ENCODE measurements around the gene DMD.

Gene DMD

GRCh38 chrX:31837445-31838049, 1373.8 kb downstream of the DMD start:
- TF ChIP-seq CTCF (conservative IDR thresholded peaks at IDR 0.05; ENCODE audit: low read depth, low read length): no peak
- DNase-seq (ENCODE audit: low read depth): no peak
- H3K4me3 ChIP-seq (ENCODE audit: low read depth, low read length): no peak overlapping the region

- no peak for TF ChIP-seq CTCF (conservative IDR thresholded peaks at IDR 0.05; ENCODE audit: low read depth, low read length)
- DNase-seq (ENCODE audit: low read depth): no peak
- no peak overlapping the region for H3K4me3 ChIP-seq (ENCODE audit: low read depth, low read length)
Observed at GRCh38 chrX:31836479-31836878, 1374.9 kb downstream of the DMD start.

- DNase-seq (ENCODE audit: low read depth): no peak
- no peak overlapping the region for H3K4me3 ChIP-seq (ENCODE audit: low read depth, low read length)
- no peak for TF ChIP-seq CTCF (conservative IDR thresholded peaks at IDR 0.05; ENCODE audit: low read depth, low read length)
Observed at GRCh38 chrX:31832263-31832662, 1379.1 kb downstream of the DMD start.

GRCh38 chrX:31820430-31821210, 1390.7 kb downstream of the DMD start:
- no peak for DNase-seq (ENCODE audit: low read depth)
- no peak for TF ChIP-seq CTCF (conservative IDR thresholded peaks at IDR 0.05; ENCODE audit: low read depth, low read length)
- no peak overlapping the region for H3K4me3 ChIP-seq (ENCODE audit: low read depth, low read length)

- TF ChIP-seq CTCF (conservative IDR thresholded peaks at IDR 0.05; ENCODE audit: low read depth, low read length): no peak
- no peak for DNase-seq (ENCODE audit: low read depth)
- H3K4me3 ChIP-seq (ENCODE audit: low read depth, low read length): no peak overlapping the region
Observed at GRCh38 chrX:31819455-31819854, 1391.9 kb downstream of the DMD start.

- DNase-seq (ENCODE audit: low read depth): no peak
- no peak overlapping the region for H3K4me3 ChIP-seq (ENCODE audit: low read depth, low read length)
- no peak for TF ChIP-seq CTCF (conservative IDR thresholded peaks at IDR 0.05; ENCODE audit: low read depth, low read length)
Observed at GRCh38 chrX:31811106-31811505, 1400.2 kb downstream of the DMD start.

- no peak for TF ChIP-seq CTCF (conservative IDR thresholded peaks at IDR 0.05; ENCODE audit: low read depth, low read length)
- H3K4me3 ChIP-seq (ENCODE audit: low read depth, low read length): no peak overlapping the region
- peak; percentile 36 for DNase-seq (ENCODE audit: low read depth)
Observed at GRCh38 chrX:31808357-31808756, 1403.0 kb downstream of the DMD start.
